A549 (cell line): ENCODE data around the gene PGBD5. TPM values are rescaled to one million over a fixed set of nuclear protein-coding genes. Genes with fewer than 3 reads are reported as not detected.

Experiments used
- ATAC-seq, 2 experiments: fragments of 200-7000 bp in 1 of 2; fragments of >200 bp in 1 of 2; cut with Nextera tagmentation in 1 of 2; cut with Tn5 transposase in 1 of 2; 3 replicates each; pipeline versions ENCODE4 v1.8.0 to v1.9.1; 2018 to 2020; ENCODE audit warnings: mild to moderate bottlenecking in 1 of 2, moderate library complexity in 1 of 2
- CTCF ChIA-PET: fragments of 300-600 bp; sonication (Branson Sonifier 250); formaldehyde crosslinking; extraction: SDS; loops from one replicate; lab custom pipeline; 2021; ENCODE audit warnings: antibody characterized with exemption, inconsistent platforms; lab: Yijun Ruan, JAX
- POLR2A ChIA-PET: fragments of 350-600 bp; formaldehyde crosslinking; extraction: SDS; loops from one replicate; lab custom pipeline; 2021; ENCODE audit warnings: antibody characterized with exemption, inconsistent platforms; lab: Yijun Ruan, JAX
- DNase-seq, 2 experiments: peaks; one replicate each; pipeline versions ENCODE4 v3.0.0 to v3.0.0-alpha.2; 2011 to 2016; ENCODE audit warnings: low read depth in 1 of 2, low spot score in 1 of 2
- FAIRE-seq: peaks from 2 replicates; lab custom pipeline; 2011; peaks lifted over from hg19 to GRCh38; lab: Jason Lieb, UNC
- H3K27ac ChIP-seq, 2 experiments: fragments of >200 bp; sonication (Bioruptor Twin); formaldehyde crosslinking; 3 replicates each; pipeline ENCODE4 v1.5.1; 2016 to 2017
- H3K4me1 ChIP-seq: fragments of >200 bp; sonication (Bioruptor Twin); formaldehyde crosslinking; 3 replicates; pipeline ENCODE4 v1.6.1; 2016
- H3K4me2 ChIP-seq: fragments of >200 bp; sonication (Bioruptor Twin); formaldehyde crosslinking; 3 replicates; pipeline ENCODE4 v1.6.1; 2016
- H3K4me3 ChIP-seq: fragments of >200 bp; sonication (Bioruptor Twin); formaldehyde crosslinking; 3 replicates; pipeline ENCODE4 v1.5.1; 2016
- H3K9me3 ChIP-seq: fragments of >200 bp; sonication (Bioruptor Twin); formaldehyde crosslinking; 3 replicates; pipeline ENCODE4 v1.6.1; 2016
- BCL3 ChIP-seq: fragments of >200 bp; sonication (Bioruptor Twin); formaldehyde crosslinking; IDR thresholded peaks from 3 replicates; pipeline ENCODE4 v1.6.1; 2016
- CEBPB ChIP-seq, 2 experiments: fragments of >200 bp in 1 of 2; sonication (Bioruptor Twin) in 1 of 2; formaldehyde crosslinking in 1 of 2; IDR thresholded peaks; 2 replicates each; pipeline ENCODE4 v1.6.1; 2012 to 2016
- CHD2 ChIP-seq: fragments of 150-350 bp; IDR thresholded peaks from 2 replicates; pipeline ENCODE4 v1.6.1; 2014; ENCODE audit warnings: low read length; ENCODE audit not compliant: partially characterized antibody
- CHD4 ChIP-seq: fragments of 200-600 bp; sonication (generic); IDR thresholded peaks from 2 replicates; pipeline ENCODE4 v1.6.1; 2016; ENCODE audit warnings: antibody characterized with exemption, mild to moderate bottlenecking, borderline replicate concordance
- EP300 ChIP-seq, 2 experiments: fragments of >200 bp; sonication (Bioruptor Twin); formaldehyde crosslinking; IDR thresholded peaks; 2 replicates in 1 of 2; 3 replicates in 1 of 2; pipeline ENCODE4 v1.6.1; 2016 to 2017
- ESRRA ChIP-seq: fragments of 150-350 bp; IDR thresholded peaks from 2 replicates; pipeline ENCODE4 v1.6.1; 2014; ENCODE audit warnings: mild to moderate bottlenecking, low read length, borderline replicate concordance
- HEYL ChIP-seq: fragments of 250-450 bp; sonication (Bioruptor Pico); IDR thresholded peaks from 2 replicates; pipeline ENCODE4 v1.8.0; 2021; ENCODE audit warnings: mild to moderate bottlenecking, moderate library complexity
- HMGXB4 ChIP-seq: fragments of 250-450 bp; sonication (Bioruptor Pico); IDR thresholded peaks from 2 replicates; pipeline ENCODE4 v1.5.0; 2021; ENCODE audit warnings: mild to moderate bottlenecking, moderate library complexity, borderline replicate concordance
- HOXA7 ChIP-seq: fragments of 250-450 bp; sonication (Bioruptor Pico); IDR thresholded peaks from 2 replicates; pipeline ENCODE4 v1.5.0; 2020; ENCODE audit warnings: mild to moderate bottlenecking, moderate library complexity
- HOXB13 ChIP-seq: fragments of 250-450 bp; sonication (Bioruptor Pico); IDR thresholded peaks from 2 replicates; pipeline ENCODE4 v1.5.0; 2020; ENCODE audit warnings: low read depth, mild to moderate bottlenecking, moderate library complexity
- MAFK ChIP-seq: fragments of 450-650 bp; IDR thresholded peaks from 2 replicates; pipeline ENCODE4 v1.6.1; 2014; ENCODE audit not compliant: partially characterized antibody
- NPAS2 ChIP-seq: fragments of 250-450 bp; sonication (Bioruptor Pico); IDR thresholded peaks from 2 replicates; pipeline ENCODE4 v1.8.0; 2022; ENCODE audit warnings: mild to moderate bottlenecking, moderate library complexity, borderline replicate concordance
- NR3C1 ChIP-seq: fragments of >200 bp; sonication (Bioruptor Twin); formaldehyde crosslinking; IDR thresholded peaks from 3 replicates; pipeline ENCODE4 v1.6.1; 2017
- PHF8 ChIP-seq: fragments of 200-600 bp; sonication (generic); IDR thresholded peaks from 2 replicates; pipeline ENCODE4 v1.6.1; 2016; ENCODE audit warnings: low read depth, mild to moderate bottlenecking, antibody characterized with exemption, moderate library complexity, borderline replicate concordance
- POLR2A ChIP-seq: IDR thresholded peaks from 2 replicates; pipeline ENCODE4 v1.6.1; 2012; ENCODE audit warnings: mild to moderate bottlenecking, low read length
- SMC3 ChIP-seq: fragments of >200 bp; sonication (Bioruptor Twin); formaldehyde crosslinking; IDR thresholded peaks from 3 replicates; pipeline ENCODE4 v1.6.1; 2018; ENCODE audit warnings: inconsistent platforms
- TP53 ChIP-seq: fragments of 250-450 bp; sonication (Bioruptor Pico); IDR thresholded peaks from 2 replicates; pipeline ENCODE4 v1.5.0; 2021; ENCODE audit warnings: mild to moderate bottlenecking, moderate library complexity
- ZC3H11A ChIP-seq: fragments of 450-650 bp; IDR thresholded peaks from 2 replicates; pipeline ENCODE4 v1.6.1; 2014; ENCODE audit warnings: antibody characterized with exemption, mild to moderate bottlenecking
- ZNF302 ChIP-seq: fragments of 250-450 bp; sonication (Bioruptor Pico); IDR thresholded peaks from 2 replicates; pipeline ENCODE4 v1.9.0; 2021; ENCODE audit warnings: inconsistent platforms, mild to moderate bottlenecking, moderate library complexity
- WGBS: methylation state at CpG from one replicate; pipeline ENCODE4 v1.1.6; 2017; ENCODE audit errors: missing lambda C conversion rate; 5-methylcytosine and 5-hydroxymethylcytosine counted together
- polyA plus RNA-seq, 4 experiments: library from polyadenylated mRNA; depleted of rRNA in 3 of 4; stranded (reverse); fragments of >200 nt; fragmentation: RNase III in 1 of 4; extraction: RNeasy Plus Mini Kit Qiagen cat#74134 plus additional on column Dnase treatment in 1 of 4; gene quantifications; 2 replicates in 3 of 4; 3 replicates in 1 of 4; pipeline ENCODE4 v1.2.3, GENCODE V29; 2011 to 2017
- TF ChIP-seq, protein P1 (sequence below): fragments of 200-600 bp; sonication (generic); IDR thresholded peaks from 2 replicates; pipeline ENCODE4 v1.6.1; 2016; ENCODE audit warnings: antibody characterized with exemption, mild to moderate bottlenecking, moderate library complexity

The PGBD5 gene
- polyA plus RNA-seq, 2 of the 4 experiments (the other 2 are of a cell fraction), result 0.04 to 0.66 TPM

GRCh38 chr1:230413061-230413460 lies 13.1 kb downstream of the PGBD5 start:
- Histone ChIP-seq H3K27ac (no peak overlapping the region), H3K9me3 (no peaks in the 10 kb centered on the region), H3K4me1 (no peaks in the 10 kb centered on the region), H3K4me3 (no peak overlapping the region), H3K4me2 (no peak overlapping the region)
- no peak for FAIRE-seq
- WGBS, result 45% methylated on average over 6 of the region's 6 CpGs
- POLR2A ChIA-PET, result no interaction called here
- DNase-seq, result no peak
- ATAC-seq, result no peak
- TF ChIP-seq CHD4 (no peak), HOXA7 (CRISPR knock-in tag) (no peak), PHF8 (no peak), HOXB13 (CRISPR knock-in tag) (no peak), NR3C1 (no peak), TP53 (no peak), HMGXB4 (CRISPR knock-in tag) (no peak), ZC3H11A (no peak), BCL3 (no peak), HEYL (CRISPR knock-in tag) (no peak), EP300 (IDR thresholded peaks at IDR 0.05) (no peak)
- CTCF ChIA-PET, result no interaction called here

GRCh38 chr1:230408971-230409370 lies 17.2 kb downstream of the PGBD5 start:
- ATAC-seq (no peak), FAIRE-seq (peak; percentile 49)

More at GRCh38 chr1:230408971-230409370, 17.2 kb downstream of the PGBD5 start:
- POLR2A ChIA-PET, result no interaction called here
- Histone ChIP-seq H3K9me3 (no peaks in the 10 kb centered on the region), H3K27ac (no peak overlapping the region), H3K4me2 (no peak overlapping the region), H3K4me3 (no peak overlapping the region)
- CTCF ChIA-PET, result no interaction called here
- 11% methylated on average over 2 of the region's 2 CpGs for WGBS
- no peak for TF ChIP-seq CHD2
- no peak for TF ChIP-seq ESRRA
- no peak for TF ChIP-seq NPAS2 (CRISPR knock-in tag)
- no peak for TF ChIP-seq ZNF302 (CRISPR knock-in tag)
- TF ChIP-seq SMC3, result no peak
- no peak for TF ChIP-seq MAFK
- TF ChIP-seq POLR2A, result no peak
- TF ChIP-seq, protein P1, sequence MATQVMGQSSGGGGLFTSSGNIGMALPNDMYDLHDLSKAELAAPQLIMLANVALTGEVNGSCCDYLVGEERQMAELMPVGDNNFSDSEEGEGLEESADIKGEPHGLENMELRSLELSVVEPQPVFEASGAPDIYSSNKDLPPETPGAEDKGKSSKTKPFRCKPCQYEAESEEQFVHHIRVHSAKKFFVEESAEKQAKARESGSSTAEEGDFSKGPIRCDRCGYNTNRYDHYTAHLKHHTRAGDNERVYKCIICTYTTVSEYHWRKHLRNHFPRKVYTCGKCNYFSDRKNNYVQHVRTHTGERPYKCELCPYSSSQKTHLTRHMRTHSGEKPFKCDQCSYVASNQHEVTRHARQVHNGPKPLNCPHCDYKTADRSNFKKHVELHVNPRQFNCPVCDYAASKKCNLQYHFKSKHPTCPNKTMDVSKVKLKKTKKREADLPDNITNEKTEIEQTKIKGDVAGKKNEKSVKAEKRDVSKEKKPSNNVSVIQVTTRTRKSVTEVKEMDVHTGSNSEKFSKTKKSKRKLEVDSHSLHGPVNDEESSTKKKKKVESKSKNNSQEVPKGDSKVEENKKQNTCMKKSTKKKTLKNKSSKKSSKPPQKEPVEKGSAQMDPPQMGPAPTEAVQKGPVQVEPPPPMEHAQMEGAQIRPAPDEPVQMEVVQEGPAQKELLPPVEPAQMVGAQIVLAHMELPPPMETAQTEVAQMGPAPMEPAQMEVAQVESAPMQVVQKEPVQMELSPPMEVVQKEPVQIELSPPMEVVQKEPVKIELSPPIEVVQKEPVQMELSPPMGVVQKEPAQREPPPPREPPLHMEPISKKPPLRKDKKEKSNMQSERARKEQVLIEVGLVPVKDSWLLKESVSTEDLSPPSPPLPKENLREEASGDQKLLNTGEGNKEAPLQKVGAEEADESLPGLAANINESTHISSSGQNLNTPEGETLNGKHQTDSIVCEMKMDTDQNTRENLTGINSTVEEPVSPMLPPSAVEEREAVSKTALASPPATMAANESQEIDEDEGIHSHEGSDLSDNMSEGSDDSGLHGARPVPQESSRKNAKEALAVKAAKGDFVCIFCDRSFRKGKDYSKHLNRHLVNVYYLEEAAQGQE, result no peak
- no peak for TF ChIP-seq CHD4
- TF ChIP-seq PHF8, result no peak
- no peak for TF ChIP-seq CEBPB (IDR thresholded peaks at IDR 0.05)
- TF ChIP-seq, all 56 proteins: peak for 0
- no peak for DNase-seq
- H3K4me1 ChIP-seq, result no peaks in the 10 kb centered on the region
